NCI-H82 treated with DMSO at 0.1 percent for 48 hours (cell line): Measurements from ENCODE around the gene NOTCH2.
"Not testable (repeated sequence)": the region's sequence is repeated elsewhere in the genome, so short reads cannot be mapped to it uniquely, and the experiment has no call there.

Experiments used
- DNase-seq: peaks from one replicate; lab custom pipeline; 2025; ENCODE audit not compliant: unreplicated experiment; lab: John Stamatoyannopoulos, UW

NOTCH2 gene

GRCh38 chr1:119975582-119976254 lies 93.7 kb downstream of the NOTCH2 start:
- not testable (repeated sequence) for DNase-seq

GRCh38 chr1:119975006-119975405 lies 94.5 kb downstream of the NOTCH2 start:
- no peak for DNase-seq

DNA sequence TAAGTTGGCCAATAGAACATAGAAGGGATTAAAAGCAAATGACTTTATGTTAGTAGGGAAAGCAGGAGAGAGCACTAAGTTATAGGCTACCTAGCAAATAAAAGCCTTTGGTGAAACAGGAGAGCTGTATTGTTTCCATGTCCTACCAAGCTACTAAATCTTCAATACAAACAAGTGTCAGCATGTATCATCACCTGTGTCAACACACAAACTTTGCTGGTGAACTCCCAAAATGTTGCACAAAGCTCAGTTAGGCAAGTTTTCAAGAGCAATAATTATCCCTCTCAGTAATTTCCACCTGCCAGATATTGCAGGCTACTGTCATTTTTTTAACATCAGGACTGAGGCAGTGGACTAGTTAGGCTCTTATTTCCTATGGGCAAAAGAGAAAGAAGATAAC lies 95.4 kb downstream of the NOTCH2 start:
- no peak for DNase-seq

- DNase-seq, result no peak
These were observed 97.5 kb downstream of the NOTCH2 start for GRCh38 chr1:119971710-119972570.

- no peak for DNase-seq
These were observed 100.9 kb downstream of the NOTCH2 start for GRCh38 chr1:119968601-119969000.

GRCh38 chr1:119968068-119968492 lies 101.4 kb downstream of the NOTCH2 start:
- peak; percentile 5 for DNase-seq

GRCh38 chr1:119966681-119967080 lies 102.8 kb downstream of the NOTCH2 start:
- DNase-seq, result no peak

GRCh38 chr1:119966020-119966419 lies 103.4 kb downstream of the NOTCH2 start:
- no peak for DNase-seq

GRCh38 chr1:119964673-119965363 lies 104.6 kb downstream of the NOTCH2 start:
- DNase-seq, result no peak

DNA sequence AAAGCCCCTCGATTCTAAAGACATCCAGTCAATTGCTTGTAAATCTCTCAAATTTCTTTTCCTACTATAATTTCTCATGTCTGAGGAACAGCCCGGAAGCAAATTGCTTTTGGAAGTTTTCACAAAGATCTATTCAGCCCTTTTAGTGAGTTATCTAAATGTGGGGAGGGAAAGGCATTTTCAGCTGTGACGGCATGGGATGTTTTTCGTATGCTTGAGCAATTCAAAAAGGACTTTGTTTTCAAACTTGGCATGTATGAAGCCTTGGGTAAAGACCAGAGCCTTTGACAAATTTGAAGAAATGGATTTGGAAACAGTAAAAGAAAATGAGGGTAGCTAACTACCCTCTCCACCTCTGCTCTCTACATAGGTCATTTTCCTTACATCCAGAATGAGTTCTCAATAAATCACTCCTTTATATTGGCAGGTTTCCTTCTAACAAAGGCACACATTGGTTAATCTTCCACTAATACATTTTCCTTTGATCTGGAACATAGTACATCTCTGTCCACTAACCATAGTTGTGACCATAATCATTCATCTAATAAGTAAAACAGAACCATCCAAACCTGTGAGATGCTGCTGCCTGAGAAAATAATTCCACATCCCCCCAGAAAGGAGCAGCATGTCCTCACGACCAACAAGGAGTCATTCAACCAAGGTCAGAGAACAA lies 107.0 kb downstream of the NOTCH2 start:
- DNase-seq, result no peak

- DNase-seq, result no peak
These were observed 109.0 kb downstream of the NOTCH2 start for GRCh38 chr1:119960501-119960900.

- DNase-seq, result no peak
These were observed 109.9 kb downstream of the NOTCH2 start for GRCh38 chr1:119959268-119960220.

DNA sequence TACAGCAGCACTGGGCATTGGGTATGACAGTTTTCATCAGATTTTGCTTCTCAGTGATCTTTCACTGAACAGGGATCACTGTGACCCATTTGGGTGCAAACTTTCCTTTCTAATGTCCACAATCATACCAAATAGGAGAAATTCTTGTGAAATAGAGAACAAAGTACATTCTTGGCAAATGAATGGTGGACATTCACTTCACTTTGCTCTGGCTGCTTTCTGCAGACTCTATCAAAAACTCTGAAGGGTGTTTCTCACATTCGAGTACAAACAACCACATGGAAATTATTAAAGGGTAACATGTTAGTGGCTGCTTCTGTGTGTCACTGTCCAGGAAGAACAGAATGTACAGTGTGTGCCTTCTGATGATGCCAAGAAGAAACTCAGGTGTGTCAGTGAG lies 111.2 kb downstream of the NOTCH2 start:
- no peak for DNase-seq

DNA sequence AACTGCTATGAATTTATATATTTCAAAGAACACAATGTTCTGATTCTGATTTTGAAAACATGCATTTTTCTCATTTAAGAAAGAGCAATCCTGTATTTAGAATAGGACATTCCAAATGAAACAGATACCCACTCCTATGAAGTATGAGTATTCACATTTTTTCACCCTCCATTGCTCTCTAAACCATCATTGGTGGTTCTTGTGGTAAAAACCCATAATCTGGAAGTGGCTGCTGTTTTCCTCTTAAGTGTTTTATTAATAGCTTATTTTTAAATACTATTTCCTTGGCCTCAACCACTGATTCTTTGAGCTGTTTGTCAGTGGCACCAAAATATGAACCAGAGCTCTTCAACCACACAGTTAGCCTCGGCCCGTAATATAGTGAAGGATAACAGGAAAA lies 113.2 kb downstream of the NOTCH2 start:
- no peak for DNase-seq

GRCh38 chr1:119954476-119955422 lies 114.7 kb downstream of the NOTCH2 start:
- no peak for DNase-seq

DNA sequence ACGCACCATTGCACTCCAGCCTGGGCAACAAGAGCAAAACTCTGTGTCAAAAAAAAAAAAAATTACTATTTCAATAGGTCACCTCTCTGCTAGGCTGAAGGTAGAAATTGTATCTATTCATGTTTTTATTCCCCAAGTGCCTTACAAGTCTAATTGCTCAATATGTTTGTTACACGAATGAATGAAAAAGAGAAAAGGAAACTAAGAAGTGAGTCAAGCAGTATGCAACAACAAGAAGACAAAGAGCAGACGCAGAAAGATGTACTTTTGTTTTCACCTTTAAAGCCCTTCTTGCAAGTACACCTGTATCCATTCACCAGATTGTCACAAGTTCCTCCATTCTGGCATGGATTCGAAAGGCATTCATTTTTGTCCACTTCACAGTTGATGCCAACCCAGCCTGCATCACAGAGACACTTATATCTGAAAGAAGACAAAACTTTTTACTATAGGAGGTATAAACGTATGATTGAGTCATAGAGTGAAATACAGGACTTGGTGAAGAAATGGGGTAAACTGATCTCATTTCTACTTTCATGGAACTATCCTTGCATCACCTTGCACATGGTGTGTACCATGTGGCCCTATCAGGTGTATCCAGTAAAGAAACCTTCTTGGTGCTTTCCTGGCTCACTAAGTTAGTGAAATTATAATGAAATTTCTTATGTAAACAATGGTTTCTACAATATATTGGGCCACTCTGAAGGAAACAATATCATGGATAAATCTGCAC lies 116.0 kb downstream of the NOTCH2 start:
- no peak for DNase-seq

DNA sequence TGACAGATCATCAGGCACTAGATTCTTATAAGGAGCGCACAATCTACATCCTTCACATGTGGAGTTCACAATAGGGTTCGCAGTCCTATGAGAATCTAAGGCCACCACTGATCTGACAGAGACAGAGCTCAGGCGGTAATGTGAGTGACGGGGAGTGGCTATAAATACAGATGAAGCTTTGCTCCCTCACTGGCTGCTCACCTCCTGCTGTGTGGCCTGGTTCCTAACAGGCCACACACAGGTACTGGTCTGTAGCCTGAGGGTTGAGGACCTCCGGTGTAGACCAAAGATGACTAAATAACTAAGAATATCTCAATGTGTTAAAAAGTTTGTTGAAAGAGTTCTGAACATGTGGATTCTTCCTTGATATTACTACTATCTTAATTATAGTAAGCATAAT lies 117.0 kb downstream of the NOTCH2 start:
- no peak for DNase-seq
